GM18858 (cell line): ENCODE results near the gene ANKRD33B.
"Not testable (repeated sequence)": the region's sequence is repeated elsewhere in the genome, so short reads cannot be mapped to it uniquely, and the experiment has no call there.

Experiments used
- ATAC-seq: cut with Tn5 transposase; IDR thresholded peaks from one replicate; pipeline ENCODE4 v1.9.1; 2021; ENCODE audit not compliant: unreplicated experiment

The ANKRD33B gene

DNA sequence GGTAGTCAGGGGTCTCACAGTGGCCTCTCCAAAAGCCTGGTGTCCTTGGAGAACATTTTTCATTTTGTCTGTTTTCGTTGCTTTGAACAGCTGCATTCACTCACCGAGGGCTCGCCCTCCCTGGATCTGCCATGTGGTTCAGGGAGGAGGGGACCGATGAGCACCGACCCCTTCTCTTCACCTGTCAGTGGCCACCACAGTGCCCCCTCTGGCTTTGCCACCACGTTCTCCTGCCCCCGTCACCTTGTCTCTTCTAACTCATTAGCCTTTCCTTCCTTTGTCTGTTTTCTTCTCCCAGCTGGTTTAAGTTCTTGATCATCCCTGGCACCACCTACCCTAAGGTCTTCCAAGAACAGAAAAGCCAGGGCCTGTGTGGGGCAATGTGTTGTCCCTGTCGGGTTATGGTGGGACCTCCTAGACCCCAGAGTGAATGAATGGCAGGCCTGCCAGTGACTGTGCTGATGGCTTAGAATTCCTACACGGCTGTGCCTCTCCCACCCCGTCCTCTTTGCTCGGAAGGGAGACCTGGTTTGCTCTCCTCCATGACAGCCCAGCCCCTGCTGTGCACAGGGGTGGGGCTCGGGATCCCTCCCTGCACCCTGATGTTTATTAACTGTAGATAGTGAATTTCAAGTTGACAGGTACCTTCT is 90.0 kb downstream of the ANKRD33B start:
- no peak for ATAC-seq

DNA sequence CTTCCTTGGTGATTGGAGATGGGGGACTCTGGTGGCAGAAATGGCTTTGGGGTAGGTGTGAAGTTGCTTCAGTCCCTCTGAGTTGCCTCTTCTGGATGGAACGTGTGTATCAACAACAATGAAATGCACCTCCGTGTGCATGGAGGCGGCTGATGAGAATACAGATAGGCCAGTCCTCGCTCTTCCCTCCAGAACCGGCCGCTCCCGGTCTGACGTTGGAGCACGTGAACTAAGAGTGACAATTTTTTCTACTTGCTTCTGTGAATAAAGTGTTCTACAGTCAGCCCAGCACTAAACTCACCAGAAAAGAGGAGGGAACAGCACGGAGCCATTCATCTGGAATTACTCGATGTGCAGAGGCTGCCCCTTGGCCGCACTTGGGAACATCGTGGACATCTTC is 90.7 kb downstream of the ANKRD33B start:
- ATAC-seq, result no peak

- ATAC-seq, result no peak
Measured at GRCh38 chr5:10655161-10655971, 91.5 kb downstream of the ANKRD33B start.

GRCh38 chr5:10655972-10656830 is 92.3 kb downstream of the ANKRD33B start:
- no peak for ATAC-seq

DNA sequence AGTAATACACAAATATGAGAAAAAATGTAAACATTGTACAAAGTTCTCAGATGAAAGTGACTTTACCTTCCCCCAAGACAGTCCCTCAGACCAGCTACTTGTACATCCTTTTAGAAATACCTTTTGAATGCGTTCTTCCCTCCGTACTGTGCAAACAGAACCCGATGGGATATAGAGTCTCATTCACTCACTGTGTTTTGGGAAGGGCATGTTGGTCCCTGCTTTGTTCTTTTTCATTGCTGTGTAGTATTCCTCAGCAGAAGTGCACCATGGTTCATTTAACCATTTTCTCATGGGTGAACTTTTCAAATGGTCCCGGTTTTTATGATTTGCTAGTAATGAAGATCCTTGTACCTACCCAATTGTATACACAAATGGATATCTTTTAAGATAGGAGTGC is 94.4 kb downstream of the ANKRD33B start:
- ATAC-seq, result no peak

- no peak for ATAC-seq
Measured at GRCh38 chr5:10660135-10660534, 96.3 kb downstream of the ANKRD33B start.

- ATAC-seq, result no peak
Measured at GRCh38 chr5:10660720-10661387, 97.0 kb downstream of the ANKRD33B start.

- no peak for ATAC-seq
Measured at GRCh38 chr5:10661401-10661800, 97.5 kb downstream of the ANKRD33B start.

- no peak for ATAC-seq
Measured at GRCh38 chr5:10662083-10662482, 98.2 kb downstream of the ANKRD33B start.

DNA sequence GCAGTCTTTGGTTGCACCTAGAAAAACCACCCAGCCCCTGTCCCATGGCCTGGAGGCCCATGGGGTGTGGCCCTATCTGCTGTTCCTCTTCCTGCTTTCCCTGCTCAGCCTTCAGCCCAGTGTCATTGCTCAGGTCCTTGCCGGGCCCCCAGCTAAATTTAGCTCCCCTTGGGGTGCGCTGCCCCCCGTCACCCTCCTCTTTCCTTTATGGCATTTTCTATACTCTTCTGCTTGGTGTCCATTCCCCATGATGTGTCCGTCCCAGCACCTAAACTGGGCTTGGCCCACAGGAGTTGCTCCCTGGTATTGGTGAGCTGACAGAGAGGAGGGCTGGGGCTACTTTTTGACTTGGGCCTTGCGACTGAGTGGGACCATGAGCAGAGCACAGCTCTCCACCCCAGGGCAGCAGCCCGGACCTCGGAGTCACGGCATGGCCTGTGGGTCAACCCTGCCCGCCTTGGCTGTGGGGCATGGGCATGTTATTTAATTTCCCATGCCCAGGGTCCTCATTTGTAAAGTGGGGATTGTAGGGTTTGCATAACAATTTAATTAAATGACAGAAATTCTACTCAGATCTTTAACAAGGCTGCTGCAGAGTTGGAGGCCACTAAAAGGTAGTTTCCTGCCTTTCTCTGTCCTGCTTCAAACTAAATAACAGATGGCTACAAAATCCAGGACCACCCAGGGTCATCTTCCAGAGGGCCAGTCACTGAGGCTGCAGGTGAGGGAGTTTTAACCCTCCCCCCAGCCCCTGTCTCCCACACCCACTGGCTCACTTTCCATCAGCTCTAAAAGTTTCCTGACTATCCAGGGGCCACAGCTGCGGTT is 99.0 kb downstream of the ANKRD33B start:
- ATAC-seq, result no peak

DNA sequence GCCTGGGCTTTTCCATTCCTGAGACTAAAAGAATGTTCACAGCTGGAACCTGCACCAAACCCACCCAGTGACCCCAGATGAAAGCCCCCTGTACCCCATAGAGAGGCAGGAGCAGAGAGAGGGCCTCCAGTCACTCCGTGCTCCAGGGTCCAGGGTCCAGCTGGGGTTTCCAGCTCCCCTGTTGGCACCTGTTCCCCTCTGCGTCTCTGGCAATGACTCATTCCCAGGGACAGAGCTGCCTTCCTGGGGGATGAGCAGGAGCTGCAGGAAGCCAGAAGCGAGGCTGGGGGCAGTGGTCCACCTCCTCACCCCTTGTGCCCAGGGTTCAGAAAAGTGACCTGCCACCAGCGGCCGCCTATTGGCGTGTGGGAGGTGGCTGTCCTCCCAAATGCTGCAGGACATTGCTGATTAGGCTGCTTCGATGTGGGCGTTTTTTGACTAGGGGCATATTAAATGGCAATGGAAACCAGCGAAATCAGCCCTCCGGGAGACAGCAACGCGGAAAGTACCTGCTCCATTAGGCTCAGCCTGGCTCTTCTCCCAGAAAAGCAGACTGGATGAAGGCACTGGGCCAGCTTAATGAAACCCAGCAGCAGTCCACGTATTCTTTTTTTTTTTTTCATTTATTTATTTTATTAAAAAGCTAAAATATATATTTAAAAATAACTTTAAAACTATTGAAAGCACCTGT is 99.8 kb downstream of the ANKRD33B start:
- ATAC-seq, result no peak

- not testable (repeated sequence) for ATAC-seq
Measured at GRCh38 chr5:10664180-10664769, 100.4 kb downstream of the ANKRD33B start.

DNA sequence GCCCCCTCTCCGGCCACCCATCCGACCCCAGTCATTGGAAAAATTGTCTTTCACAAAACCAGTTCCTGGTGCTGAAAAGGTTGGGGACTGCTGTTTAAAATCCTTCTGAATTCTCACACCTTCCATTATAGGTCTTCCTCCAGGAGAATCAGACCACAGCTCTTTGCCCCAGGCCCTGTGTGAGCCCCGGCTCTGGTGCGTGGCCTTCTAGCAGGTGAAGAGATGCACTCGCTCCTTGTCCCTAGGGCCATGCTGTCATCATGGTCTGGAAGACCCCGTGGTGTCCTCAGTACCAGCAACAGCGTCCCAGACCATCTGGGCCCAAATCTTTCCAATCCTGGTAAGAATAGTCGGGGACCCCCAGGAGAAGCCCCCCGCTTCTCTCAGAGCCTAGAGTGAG is 101.9 kb downstream of the ANKRD33B start:
- no peak for ATAC-seq

- no peak for ATAC-seq
Measured at GRCh38 chr5:10666531-10667299, 102.8 kb downstream of the ANKRD33B start.

DNA sequence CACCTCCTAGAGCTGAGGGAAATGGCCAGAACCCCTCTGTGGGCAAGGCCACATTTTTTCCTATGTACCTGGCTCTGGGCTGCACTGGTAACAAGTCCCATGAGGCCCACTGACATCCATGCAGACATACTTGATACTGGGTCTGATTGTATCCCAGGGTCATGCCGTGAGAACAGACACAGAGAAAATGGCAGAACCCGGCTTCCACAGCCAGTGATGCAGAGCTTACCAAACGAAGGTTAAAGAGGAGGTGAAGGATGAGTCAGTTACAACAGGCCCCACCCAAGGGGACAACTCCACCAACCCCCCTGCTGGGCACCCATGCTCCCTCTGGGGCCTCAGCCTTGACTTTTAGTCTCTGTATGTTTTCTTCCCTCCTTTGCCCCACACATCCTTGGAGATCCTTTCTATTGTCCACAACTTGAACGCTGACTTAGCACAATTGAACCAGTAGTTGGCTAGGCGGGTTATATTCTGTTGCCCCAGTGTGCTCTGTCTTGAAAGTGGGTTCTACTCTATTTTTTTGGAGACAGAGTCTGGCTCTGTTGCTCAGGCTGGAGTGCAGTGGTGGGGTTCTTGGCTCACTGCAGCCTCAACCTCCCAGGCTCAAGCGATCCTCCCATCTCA is 103.7 kb downstream of the ANKRD33B start:
- ATAC-seq, result no peak

DNA sequence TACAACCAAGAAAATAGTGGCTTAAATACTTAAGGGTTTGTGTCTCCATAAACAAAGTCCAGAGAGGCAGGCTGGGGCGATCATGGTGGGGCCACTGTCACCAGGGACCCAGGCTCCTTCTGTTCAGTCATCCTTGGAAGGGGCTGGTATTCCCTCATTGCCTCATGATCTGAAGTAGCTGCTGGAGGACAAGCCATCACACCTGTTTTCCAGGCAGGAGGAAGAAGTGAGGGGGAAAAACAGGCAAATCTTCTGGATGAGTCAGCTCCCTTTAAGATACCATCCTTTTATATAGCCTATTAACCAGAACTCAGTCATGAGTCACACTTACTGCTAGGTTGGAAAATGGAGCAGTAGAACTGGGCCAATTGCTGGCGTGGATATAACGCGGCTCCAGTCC is 104.8 kb downstream of the ANKRD33B start:
- no peak for ATAC-seq

DNA sequence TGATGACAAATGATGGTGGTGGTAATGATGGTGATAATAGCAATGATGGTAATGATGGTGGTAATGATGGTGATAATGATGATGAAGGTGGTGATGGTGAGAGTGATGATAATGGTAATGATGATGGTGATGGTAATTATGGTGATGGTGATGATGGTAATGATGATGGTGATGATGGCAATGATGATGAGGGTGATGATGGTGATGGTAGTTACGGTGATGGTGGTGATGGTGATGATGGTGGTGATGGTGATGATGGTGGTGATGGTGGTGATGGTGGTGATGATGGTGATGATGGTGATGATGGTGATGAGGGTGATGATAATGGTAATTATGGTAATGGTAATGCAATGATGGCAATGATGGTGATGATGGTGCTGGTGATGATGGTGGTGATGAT is 106.1 kb downstream of the ANKRD33B start:
- ATAC-seq, result no peak
